HEK293T (cell line): ENCODE data around the gene SGMS1.

Source experiments
- CTBP1 ChIP-seq: fragments of 450-650 bp; IDR thresholded peaks from 2 replicates; pipeline ENCODE4 v1.6.1; 2016; ENCODE audit warnings: borderline replicate concordance
- ELF4 ChIP-seq: fragments of 450-650 bp; IDR thresholded peaks from 2 replicates; pipeline ENCODE4 v1.6.1; 2017; ENCODE audit warnings: antibody characterized with exemption
- FOXK2 ChIP-seq: fragments of 450-650 bp; IDR thresholded peaks from 2 replicates; pipeline ENCODE4 v1.6.1; 2016; ENCODE audit warnings: mild to moderate bottlenecking
- FOXM1 ChIP-seq: fragments of 450-650 bp; IDR thresholded peaks from 2 replicates; pipeline ENCODE4 v1.6.1; 2017; ENCODE audit warnings: mild to moderate bottlenecking, borderline replicate concordance
- HDGF ChIP-seq: fragments of 450-650 bp; IDR thresholded peaks from 2 replicates; pipeline ENCODE4 v1.6.1; 2017; ENCODE audit warnings: antibody characterized with exemption, borderline replicate concordance
- L3MBTL2 ChIP-seq: fragments of 450-650 bp; conservative IDR thresholded peaks from 2 replicates; pipeline ENCODE4 v1.6.1; 2016; ENCODE audit warnings: mild to moderate bottlenecking
- PKNOX1 ChIP-seq: fragments of 450-650 bp; IDR thresholded peaks from 2 replicates; pipeline ENCODE4 v1.6.1; 2016
- SP1 ChIP-seq: fragments of 450-650 bp; IDR thresholded peaks from 2 replicates; pipeline ENCODE4 v1.6.1; 2017
- SUZ12 ChIP-seq: fragments of 450-650 bp; IDR thresholded peaks from 2 replicates; pipeline ENCODE4 v1.6.1; 2016; ENCODE audit warnings: mild to moderate bottlenecking
- TARDBP ChIP-seq: fragments of 450-650 bp; IDR thresholded peaks from 2 replicates; pipeline ENCODE4 v1.6.1; 2016
- ZNF384 ChIP-seq: fragments of 450-650 bp; IDR thresholded peaks from 2 replicates; pipeline ENCODE4 v1.6.1; 2016

- TF ChIP-seq L3MBTL2: no peak
- TF ChIP-seq ZNF384: no peak
- no peak for TF ChIP-seq TARDBP
- TF ChIP-seq FOXK2: no peak
- TF ChIP-seq HDGF: no peak
- no peak for TF ChIP-seq PKNOX1
- TF ChIP-seq ELF4: no peak
- no peak for TF ChIP-seq SP1
- no peak for TF ChIP-seq FOXM1
- TF ChIP-seq SUZ12: no peak
- no peak for TF ChIP-seq CTBP1
Observed at GRCh38 chr10:50522908-50523307, 100.8 kb downstream of the SGMS1 start.
